ENCODE measurements around the gene PKN2.

PKN2 gene

DNA sequence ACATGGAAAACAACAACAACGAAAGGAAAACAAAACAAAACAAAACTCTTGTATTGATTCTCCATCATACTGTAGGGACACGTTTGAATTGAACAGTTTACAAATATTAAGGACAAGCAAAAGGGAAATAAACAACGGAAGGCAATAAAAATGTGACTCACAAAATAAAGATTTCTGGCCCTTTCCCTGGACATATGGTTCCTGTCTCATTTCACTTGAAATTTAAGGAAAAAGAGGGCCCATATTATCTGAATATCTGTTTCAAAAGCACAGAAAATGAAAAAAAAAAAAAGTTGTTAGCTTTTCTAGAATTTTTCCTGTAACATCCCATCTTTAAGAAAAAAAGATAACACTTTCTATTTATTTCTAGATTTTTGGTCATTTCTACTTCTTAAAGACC, 3.6 kb upstream of the PKN2 start:
- TF ChIP-seq, protein P1, sequence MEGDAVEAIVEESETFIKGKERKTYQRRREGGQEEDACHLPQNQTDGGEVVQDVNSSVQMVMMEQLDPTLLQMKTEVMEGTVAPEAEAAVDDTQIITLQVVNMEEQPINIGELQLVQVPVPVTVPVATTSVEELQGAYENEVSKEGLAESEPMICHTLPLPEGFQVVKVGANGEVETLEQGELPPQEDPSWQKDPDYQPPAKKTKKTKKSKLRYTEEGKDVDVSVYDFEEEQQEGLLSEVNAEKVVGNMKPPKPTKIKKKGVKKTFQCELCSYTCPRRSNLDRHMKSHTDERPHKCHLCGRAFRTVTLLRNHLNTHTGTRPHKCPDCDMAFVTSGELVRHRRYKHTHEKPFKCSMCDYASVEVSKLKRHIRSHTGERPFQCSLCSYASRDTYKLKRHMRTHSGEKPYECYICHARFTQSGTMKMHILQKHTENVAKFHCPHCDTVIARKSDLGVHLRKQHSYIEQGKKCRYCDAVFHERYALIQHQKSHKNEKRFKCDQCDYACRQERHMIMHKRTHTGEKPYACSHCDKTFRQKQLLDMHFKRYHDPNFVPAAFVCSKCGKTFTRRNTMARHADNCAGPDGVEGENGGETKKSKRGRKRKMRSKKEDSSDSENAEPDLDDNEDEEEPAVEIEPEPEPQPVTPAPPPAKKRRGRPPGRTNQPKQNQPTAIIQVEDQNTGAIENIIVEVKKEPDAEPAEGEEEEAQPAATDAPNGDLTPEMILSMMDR (IDR thresholded peaks at IDR 0.05; ENCODE audit: low read depth, low read length, missing control alignments): no peak
- Histone ChIP-seq H3K36me3 (replicated peaks) (no peaks in the 10 kb centered on the region), H3K4me3 (ENCODE audit: low read depth, low read length) (no peak overlapping the region), H3K27me3 (replicated peaks) (no peaks in the 10 kb centered on the region), H3K27ac (no peak overlapping the region)
- DNase-seq: no peak
- in situ Hi-C loops (cut with HindIII; ENCODE audit: low pct_ligation_motif_present, low sequenced_read_pairs): no loop called here

DNA sequence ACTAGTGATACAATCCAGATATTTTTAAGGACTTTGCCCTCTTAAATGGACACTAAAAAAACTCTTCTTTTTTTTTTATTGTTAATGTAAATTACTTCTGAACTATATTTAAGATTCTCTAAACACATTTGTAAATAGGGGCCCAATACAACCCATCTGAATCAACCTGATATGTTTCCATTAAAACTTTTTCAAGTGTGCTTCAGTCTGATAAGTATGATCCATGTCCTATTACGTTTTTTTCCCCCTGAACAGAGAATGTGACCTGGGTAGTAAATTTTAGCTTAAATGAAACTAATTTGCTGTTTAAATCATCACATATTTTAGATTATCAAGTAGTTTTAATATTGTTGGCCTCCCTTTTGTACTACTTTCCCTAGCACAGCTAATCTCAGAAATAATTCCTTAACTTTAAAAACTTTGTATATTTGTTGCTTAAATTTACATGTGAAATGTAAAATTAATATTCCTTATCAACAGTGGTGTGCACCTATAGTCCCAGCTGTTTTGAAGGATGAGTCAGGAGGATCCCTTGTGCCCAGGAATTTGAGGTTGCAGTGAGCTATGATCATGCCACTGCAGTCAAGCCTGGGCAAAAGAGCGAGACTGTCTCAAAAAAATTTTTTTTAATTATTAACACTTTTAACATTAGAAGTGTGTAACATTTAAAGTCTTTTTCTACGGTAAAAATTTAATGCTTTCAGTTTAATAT, 3.0 kb upstream of the PKN2 start:
- Histone ChIP-seq H3K27me3 (replicated peaks) (no peaks in the 10 kb centered on the region), H3K36me3 (replicated peaks) (no peaks in the 10 kb centered on the region), H3K27ac (no peak overlapping the region), H3K4me3 (ENCODE audit: low read depth, low read length) (no peak overlapping the region)
- in situ Hi-C loops (cut with HindIII; ENCODE audit: low pct_ligation_motif_present, low sequenced_read_pairs): no loop called here
- TF ChIP-seq, protein P1 (IDR thresholded peaks at IDR 0.05; ENCODE audit: low read depth, low read length, missing control alignments): no peak
- DNase-seq: no peak

DNA sequence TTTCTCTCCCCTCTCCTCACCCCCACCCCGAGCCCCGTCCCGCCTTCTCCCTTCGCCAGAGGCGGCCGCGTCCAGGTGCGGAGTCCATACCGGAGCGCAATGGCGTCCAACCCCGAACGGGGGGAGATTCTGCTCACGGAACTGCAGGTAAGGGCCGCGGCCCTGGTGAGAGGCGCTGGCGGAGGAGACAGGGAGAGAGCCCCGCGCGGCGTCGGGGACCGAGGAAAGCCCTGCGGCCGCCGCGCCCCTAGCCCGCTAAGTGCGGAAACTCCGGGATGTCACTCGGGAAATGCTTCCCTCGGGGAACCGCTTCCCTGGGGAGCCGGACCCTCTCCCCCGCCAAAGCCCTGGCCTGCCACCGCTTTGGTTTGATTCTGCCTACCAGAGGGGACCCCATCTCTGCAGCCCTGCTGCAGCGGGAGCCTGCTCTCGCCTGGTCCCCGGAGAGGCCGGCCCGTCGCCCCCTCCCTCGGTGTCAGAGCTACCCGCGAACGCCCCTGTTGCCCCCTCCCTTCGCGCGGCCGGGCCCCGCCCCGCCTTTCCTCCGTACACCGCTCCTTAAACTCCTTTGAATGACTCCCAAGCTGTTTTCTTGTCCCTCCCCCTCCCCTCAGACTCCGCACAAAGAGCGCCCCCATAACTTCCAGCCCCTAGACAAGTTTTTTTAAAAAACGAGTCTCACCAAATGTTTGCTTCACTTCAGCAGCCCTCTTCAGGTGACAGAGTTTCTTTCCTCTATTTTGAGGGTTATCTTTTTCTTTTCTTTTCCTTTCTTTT, 597 bp downstream of the PKN2 start:
- TF ChIP-seq, protein P1 (IDR thresholded peaks at IDR 0.05; ENCODE audit: low read depth, low read length, missing control alignments): no peak
- peak; percentile 34 for DNase-seq
- H3K27ac ChIP-seq: peak overlapping the region; percentile 81
- in situ Hi-C loops (cut with HindIII; ENCODE audit: low pct_ligation_motif_present, low sequenced_read_pairs): no loop called here
- peak overlapping the region; percentile 82 for H3K4me3 ChIP-seq (ENCODE audit: low read depth, low read length)
- H3K27me3 ChIP-seq (replicated peaks): no peaks in the 10 kb centered on the region
- H3K36me3 ChIP-seq (replicated peaks): no peaks in the 10 kb centered on the region

DNA sequence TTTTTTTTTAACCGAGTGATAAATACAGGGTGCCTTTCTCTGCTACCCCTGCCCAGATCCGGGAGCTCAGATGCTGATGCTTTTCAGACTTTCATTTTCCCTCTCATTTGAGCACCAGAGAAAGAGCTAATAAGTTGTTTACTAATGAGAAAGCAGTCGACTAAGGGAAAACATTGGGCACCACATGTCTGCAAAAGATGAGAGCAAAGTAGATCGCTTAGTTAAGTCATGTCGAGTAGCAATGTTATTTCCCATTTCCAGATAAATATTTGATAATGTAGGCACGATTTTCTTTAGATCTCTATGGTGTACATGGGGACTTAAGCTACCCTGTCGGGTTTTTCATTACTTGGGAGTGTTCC, 1.2 kb downstream of the PKN2 start:
- no peaks in the 10 kb centered on the region for H3K27me3 ChIP-seq (replicated peaks)
- TF ChIP-seq, protein P1 (IDR thresholded peaks at IDR 0.05; ENCODE audit: low read depth, low read length, missing control alignments): no peak
- in situ Hi-C loops (cut with HindIII; ENCODE audit: low pct_ligation_motif_present, low sequenced_read_pairs): no loop called here
- no peak for DNase-seq
- H3K36me3 ChIP-seq (replicated peaks): no peaks in the 10 kb centered on the region
- no peak overlapping the region for H3K27ac ChIP-seq
- peak overlapping the region; percentile 82 for H3K4me3 ChIP-seq (ENCODE audit: low read depth, low read length)

DNA sequence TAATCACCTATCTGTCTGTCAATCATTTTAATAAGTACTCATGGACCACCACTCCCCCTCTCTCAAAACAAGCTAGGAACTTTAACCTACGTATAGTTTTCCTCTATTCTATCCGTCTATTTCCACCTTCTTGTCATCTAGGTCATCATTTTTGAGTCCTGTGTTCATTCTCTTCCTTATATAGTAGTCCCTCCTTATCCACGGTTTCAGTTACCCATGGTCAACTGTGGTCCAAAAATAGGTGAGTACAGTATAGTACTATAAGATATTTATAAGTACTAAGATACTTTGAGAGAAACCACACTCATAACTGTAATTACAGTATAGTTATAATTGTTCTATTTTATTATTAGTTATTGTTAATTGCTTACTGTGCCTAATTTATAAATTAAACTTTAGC, 7.5 kb downstream of the PKN2 start:
- TF ChIP-seq, protein P1 (IDR thresholded peaks at IDR 0.05; ENCODE audit: low read depth, low read length, missing control alignments): no peak
- no peak overlapping the region for H3K4me3 ChIP-seq (ENCODE audit: low read depth, low read length)
- in situ Hi-C loops (cut with HindIII; ENCODE audit: low pct_ligation_motif_present, low sequenced_read_pairs): no loop called here
- H3K27me3 ChIP-seq (replicated peaks): no peaks in the 10 kb centered on the region
- H3K27ac ChIP-seq: no peak overlapping the region
- DNase-seq: no peak
- no peaks in the 10 kb centered on the region for H3K36me3 ChIP-seq (replicated peaks)

Measured in brain microvascular endothelial cell (primary cell).